ENCODE data around the gene DCHS2. TPM values are rescaled to one million over a fixed set of nuclear protein-coding genes. Genes with fewer than 3 reads are reported as not detected.

The DCHS2 gene
- total and polyA plus RNA-seq, 10 of the 15 experiments (the other 5 are each of a cell fraction or from before 2014, with no cell fraction given) = 0.01 to 0.31 (median 0.06) TPM; not detected in 3

- TF ChIP-seq NKRF (conservative IDR thresholded peaks at IDR 0.05) (no peak), E2F4 (IDR thresholded peaks at IDR 0.05; ENCODE audit: low read depth, low read length) (no peak)
Measured at GRCh38 chr4:154476232-154476631, 15.4 kb downstream of the DCHS2 start (continued).

DNA sequence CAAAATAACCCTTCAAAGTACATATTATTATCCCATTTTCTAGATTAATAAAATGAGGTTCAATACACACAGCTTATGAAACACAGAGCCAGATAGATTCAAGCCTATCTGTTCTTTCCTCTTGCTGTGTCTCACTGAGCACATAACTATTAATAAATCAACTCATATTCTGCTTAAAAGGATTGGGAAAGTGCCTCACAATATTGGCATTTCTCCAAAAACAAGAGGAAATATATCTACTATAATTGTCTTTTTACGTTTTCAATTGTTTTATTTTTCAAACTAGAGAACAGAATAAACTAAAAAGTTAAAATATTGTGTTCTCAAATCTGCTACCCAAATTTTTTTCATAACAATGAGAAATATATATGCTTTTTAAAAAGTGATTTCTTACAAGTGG, 15.8 kb downstream of the DCHS2 start:
- no peak overlapping the region for H3K4me3 ChIP-seq
- SMC1A ChIA-PET (ENCODE audit: uncharacterized antibody, unreplicated experiment) = interaction anchor here (2.3 kb wide), 1 partner anchor 31 kb away, joined by 6 read pairs; no protein-coding TSS in a partner anchor
- FAIRE-seq (no peak), ATAC-seq (no peak), DNase-seq (ENCODE audit: low read depth, low spot score) (no peak)
- in situ Hi-C loops (cut with MboI) = no loop called here
- no TSS peak for BruUV-seq (replicated peaks)
- 0% methylated on average over 1 of the region's 1 CpG for WGBS (ENCODE audit: insufficient coverage, insufficient replicate concordance, low lambda C conversion rate, missing lambda C conversion rate)
- H3K9ac ChIP-seq (ENCODE audit: control insufficient read depth, insufficient read depth, low read length) = no peak overlapping the region
- no peaks in the 10 kb centered on the region for H3K9me3 ChIP-seq (replicated peaks; ENCODE audit: control insufficient read depth, insufficient read depth, low read length)
- no peaks in the 10 kb centered on the region for H3K79me2 ChIP-seq (ENCODE audit: control insufficient read depth, insufficient read depth, low read length)
- CTCF ChIA-PET = no interaction called here
- POLR2A ChIA-PET = no interaction called here
- TF ChIP-seq EED (IDR thresholded peaks at IDR 0.05; ENCODE audit: low read depth) (no peak), E2F4 (IDR thresholded peaks at IDR 0.05; ENCODE audit: low read depth, low read length) (no peak), ZBED1 (IDR thresholded peaks at IDR 0.05; ENCODE audit: borderline replicate concordance) (no peak), DPF2 (IDR thresholded peaks at IDR 0.05) (no peak), SMARCA5 (IDR thresholded peaks at IDR 0.05) (no peak)
- TF ChIP-seq, protein P1, sequence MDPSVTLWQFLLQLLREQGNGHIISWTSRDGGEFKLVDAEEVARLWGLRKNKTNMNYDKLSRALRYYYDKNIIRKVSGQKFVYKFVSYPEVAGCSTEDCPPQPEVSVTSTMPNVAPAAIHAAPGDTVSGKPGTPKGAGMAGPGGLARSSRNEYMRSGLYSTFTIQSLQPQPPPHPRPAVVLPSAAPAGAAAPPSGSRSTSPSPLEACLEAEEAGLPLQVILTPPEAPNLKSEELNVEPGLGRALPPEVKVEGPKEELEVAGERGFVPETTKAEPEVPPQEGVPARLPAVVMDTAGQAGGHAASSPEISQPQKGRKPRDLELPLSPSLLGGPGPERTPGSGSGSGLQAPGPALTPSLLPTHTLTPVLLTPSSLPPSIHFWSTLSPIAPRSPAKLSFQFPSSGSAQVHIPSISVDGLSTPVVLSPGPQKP (IDR thresholded peaks at IDR 0.05; ENCODE audit: low read depth, low read length) = no peak
- TF ChIP-seq, protein P2, sequence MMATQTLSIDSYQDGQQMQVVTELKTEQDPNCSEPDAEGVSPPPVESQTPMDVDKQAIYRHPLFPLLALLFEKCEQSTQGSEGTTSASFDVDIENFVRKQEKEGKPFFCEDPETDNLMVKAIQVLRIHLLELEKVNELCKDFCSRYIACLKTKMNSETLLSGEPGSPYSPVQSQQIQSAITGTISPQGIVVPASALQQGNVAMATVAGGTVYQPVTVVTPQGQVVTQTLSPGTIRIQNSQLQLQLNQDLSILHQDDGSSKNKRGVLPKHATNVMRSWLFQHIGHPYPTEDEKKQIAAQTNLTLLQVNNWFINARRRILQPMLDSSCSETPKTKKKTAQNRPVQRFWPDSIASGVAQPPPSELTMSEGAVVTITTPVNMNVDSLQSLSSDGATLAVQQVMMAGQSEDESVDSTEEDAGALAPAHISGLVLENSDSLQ (IDR thresholded peaks at IDR 0.05) = no peak
- no peaks in the 10 kb centered on the region for H4K20me1 ChIP-seq (ENCODE audit: control insufficient read depth, insufficient read depth)
- H3K36me3 ChIP-seq (ENCODE audit: control insufficient read depth in 2 of 2, insufficient read depth in 2 of 2, low read length in 1 of 2) = no peaks in the 10 kb centered on the region
- no peak overlapping the region for H3K27ac ChIP-seq (ENCODE audit: control insufficient read depth, insufficient read depth)
- intact Hi-C loops (cut with micrococcal nuclease; ENCODE audit: unreplicated experiment) = no loop called here
- H3K27me3 ChIP-seq (replicated peaks in 1 of 2; ENCODE audit: control insufficient read depth in 2 of 2, insufficient read depth in 2 of 2, low read length in 1 of 2) = no peaks in the 10 kb centered on the region
- no peak overlapping the region for H3K4me2 ChIP-seq (ENCODE audit: control insufficient read depth, insufficient read depth)
- RAD21 ChIA-PET (ENCODE audit: unreplicated experiment) = no interaction called here
- peaks cover 10% of the 10 kb centered on the region for H3K4me1 ChIP-seq (ENCODE audit: control insufficient read depth, insufficient read depth, low read length)
- H2AFZ ChIP-seq (ENCODE audit: control insufficient read depth, low read depth, low read length) = no peak overlapping the region

Data from GM12878 (cell line).